NCI-H82 (cell line): ENCODE data around the gene SRRM1.
"Not testable (repeated sequence)": the region's sequence is repeated elsewhere in the genome, so short reads cannot be mapped to it uniquely, and the experiment has no call there.

ENCODE experiments used
- DNase-seq: peaks from one replicate; lab custom pipeline; 2025; lab: John Stamatoyannopoulos, UW

The SRRM1 gene

GRCh38 chr1:24643363-24644099 is 429 bp downstream of the SRRM1 start:
- DNase-seq: peak; percentile 58

GRCh38 chr1:24644100-24644384 is 940 bp downstream of the SRRM1 start:
- DNase-seq: no peak

- DNase-seq: no peak
Measured at GRCh38 chr1:24648919-24649318, 5.8 kb downstream of the SRRM1 start.

GRCh38 chr1:24652382-24652781 is 9.3 kb downstream of the SRRM1 start:
- no peak for DNase-seq

GRCh38 chr1:24654010-24654409 is 10.9 kb downstream of the SRRM1 start:
- no peak for DNase-seq

GRCh38 chr1:24656046-24656445 is 12.9 kb downstream of the SRRM1 start:
- no peak for DNase-seq

GRCh38 chr1:24657781-24658180 is 14.7 kb downstream of the SRRM1 start:
- DNase-seq: no peak

GRCh38 chr1:24659166-24659904 is 16.2 kb downstream of the SRRM1 start:
- DNase-seq: no peak

- DNase-seq: no peak
Measured at GRCh38 chr1:24659993-24660665, 17.0 kb downstream of the SRRM1 start.

GRCh38 chr1:24664507-24665033 is 21.5 kb downstream of the SRRM1 start:
- no peak for DNase-seq

- no peak for DNase-seq
Measured at GRCh38 chr1:24666794-24667193, 23.7 kb downstream of the SRRM1 start.

GRCh38 chr1:24671372-24671771 is 28.3 kb downstream of the SRRM1 start:
- not testable (repeated sequence) for DNase-seq

- not testable (repeated sequence) for DNase-seq
Measured at GRCh38 chr1:24672686-24673085, 29.6 kb downstream of the SRRM1 start.

- no peak for DNase-seq
Measured at GRCh38 chr1:24673341-24673740, 30.2 kb downstream of the SRRM1 start.

- not testable (repeated sequence) for DNase-seq
Measured at GRCh38 chr1:24678421-24678820, 35.3 kb downstream of the SRRM1 start.

GRCh38 chr1:24679725-24680124 is 36.6 kb downstream of the SRRM1 start:
- peak; percentile 87 for DNase-seq

GRCh38 chr1:24683713-24684162 is 40.6 kb downstream of the SRRM1 start:
- no peak for DNase-seq

- DNase-seq: no peak
Measured at GRCh38 chr1:24688033-24688432, 44.9 kb downstream of the SRRM1 start.

- peak; percentile 92 for DNase-seq
Measured at GRCh38 chr1:24688621-24689195, 45.6 kb downstream of the SRRM1 start.

GRCh38 chr1:24691051-24691450 is 47.9 kb downstream of the SRRM1 start:
- DNase-seq: no peak

GRCh38 chr1:24692351-24692980 is 49.4 kb downstream of the SRRM1 start:
- no peak for DNase-seq

GRCh38 chr1:24693827-24694379 is 50.8 kb downstream of the SRRM1 start:
- DNase-seq: no peak
